WTC11 (cell line): Measurements from ENCODE around the gene OXGR1.

Source experiments
- ELF4 ChIP-seq: sonication (generic); formaldehyde crosslinking; IDR thresholded peaks from 2 replicates; pipeline ENCODE4 v1.8.1; 2022; ENCODE audit warnings: low read depth, mild to moderate bottlenecking, moderate library complexity, missing genetic modification reagents
- ESRRA ChIP-seq: sonication (generic); formaldehyde crosslinking; IDR thresholded peaks from 2 replicates; pipeline ENCODE4 v1.8.1; 2022; ENCODE audit warnings: mild to moderate bottlenecking, missing genetic modification reagents, borderline replicate concordance
- GABPB1 ChIP-seq: sonication (generic); formaldehyde crosslinking; IDR thresholded peaks from 2 replicates; pipeline ENCODE4 v1.8.1; 2023; ENCODE audit warnings: mild to moderate bottlenecking, missing genetic modification reagents
- JUN ChIP-seq: sonication (generic); formaldehyde crosslinking; IDR thresholded peaks from 2 replicates; pipeline ENCODE4 v1.8.0; 2023; ENCODE audit warnings: mild to moderate bottlenecking, missing genetic modification reagents
- RORB ChIP-seq: fragments of 250-450 bp; sonication (Bioruptor Pico); IDR thresholded peaks from 2 replicates; pipeline ENCODE4 v1.9.0; 2021; ENCODE audit warnings: mild to moderate bottlenecking
- ZBTB21 ChIP-seq: sonication (generic); formaldehyde crosslinking; IDR thresholded peaks from 2 replicates; pipeline ENCODE4 v1.8.1; 2023; ENCODE audit warnings: mild to moderate bottlenecking, missing genetic modification reagents, borderline replicate concordance
- TF ChIP-seq, protein P1 (sequence below): sonication (generic); formaldehyde crosslinking; conservative IDR thresholded peaks from 2 replicates; pipeline ENCODE4 v1.8.1; 2023; ENCODE audit warnings: mild to moderate bottlenecking, low read depth, missing genetic modification reagents, moderate library complexity
- TF ChIP-seq, protein P2 (sequence below): sonication (generic); formaldehyde crosslinking; conservative IDR thresholded peaks from 2 replicates; pipeline ENCODE4 v1.8.1; 2022; ENCODE audit warnings: mild to moderate bottlenecking, missing genetic modification reagents
- TF ChIP-seq, protein P3 (sequence below): fragments of 200-600 bp; IDR thresholded peaks from 2 replicates; pipeline ENCODE4 v1.8.0; 2022; ENCODE audit warnings: antibody characterized with exemption
- TF ChIP-seq, protein P4 (sequence below): fragments of 250-450 bp; sonication (Bioruptor Pico); IDR thresholded peaks from 2 replicates; pipeline ENCODE4 v1.9.0; 2021; ENCODE audit warnings: mild to moderate bottlenecking
- TF ChIP-seq, protein P5 (sequence below): sonication (generic); formaldehyde crosslinking; IDR thresholded peaks from 2 replicates; pipeline ENCODE4 v1.8.1; 2023; ENCODE audit warnings: mild to moderate bottlenecking, missing genetic modification reagents, moderate library complexity
- TF ChIP-seq, protein P6 (sequence below): sonication (generic); formaldehyde crosslinking; IDR thresholded peaks from 2 replicates; pipeline ENCODE4 v1.8.0; 2022; ENCODE audit warnings: mild to moderate bottlenecking, missing genetic modification reagents
- TF ChIP-seq, protein P7 (sequence below): sonication (generic); formaldehyde crosslinking; IDR thresholded peaks from 2 replicates; pipeline ENCODE4 v1.8.1; 2023; ENCODE audit warnings: mild to moderate bottlenecking, missing genetic modification reagents

DNA sequence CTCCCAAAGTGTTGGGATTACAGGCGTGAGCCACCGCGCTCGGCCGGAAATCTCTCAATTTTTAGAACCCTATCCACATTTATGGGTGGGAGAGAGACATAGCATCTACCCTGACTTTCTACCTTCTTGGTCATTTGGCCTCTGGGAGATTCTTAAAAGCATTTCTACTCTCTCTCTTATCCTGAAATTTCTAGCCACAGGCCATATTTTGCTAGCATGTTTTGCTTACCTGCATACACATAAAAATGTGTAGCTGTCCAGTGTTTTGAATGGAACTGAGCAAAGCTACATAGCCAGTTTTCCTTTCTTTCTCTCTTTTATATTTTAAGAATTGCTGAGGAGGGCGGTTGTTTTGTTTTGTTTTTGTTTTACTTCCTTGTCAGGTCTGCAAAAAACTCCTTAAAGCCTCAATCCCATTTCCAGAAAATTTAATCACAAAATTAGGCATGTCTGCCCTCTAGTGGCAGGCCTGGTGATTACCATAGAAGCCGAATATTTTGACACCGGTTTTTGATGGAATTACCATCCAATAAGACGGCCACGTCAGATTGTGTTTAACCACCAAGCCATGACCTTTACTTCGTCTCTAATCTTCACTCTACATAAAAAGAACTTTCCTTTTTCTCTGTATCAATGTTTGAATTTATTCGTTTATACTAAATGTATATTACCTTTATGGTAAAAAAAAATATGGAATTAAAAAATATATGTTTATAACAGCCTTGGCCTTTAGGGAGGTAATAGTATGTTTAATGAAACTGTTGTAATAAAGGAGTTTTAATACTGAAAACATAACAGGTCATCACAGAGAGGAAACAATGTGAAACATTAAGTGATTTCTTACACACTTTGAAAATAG, 34.4 kb upstream of the OXGR1 start:
- TF ChIP-seq, protein P1, sequence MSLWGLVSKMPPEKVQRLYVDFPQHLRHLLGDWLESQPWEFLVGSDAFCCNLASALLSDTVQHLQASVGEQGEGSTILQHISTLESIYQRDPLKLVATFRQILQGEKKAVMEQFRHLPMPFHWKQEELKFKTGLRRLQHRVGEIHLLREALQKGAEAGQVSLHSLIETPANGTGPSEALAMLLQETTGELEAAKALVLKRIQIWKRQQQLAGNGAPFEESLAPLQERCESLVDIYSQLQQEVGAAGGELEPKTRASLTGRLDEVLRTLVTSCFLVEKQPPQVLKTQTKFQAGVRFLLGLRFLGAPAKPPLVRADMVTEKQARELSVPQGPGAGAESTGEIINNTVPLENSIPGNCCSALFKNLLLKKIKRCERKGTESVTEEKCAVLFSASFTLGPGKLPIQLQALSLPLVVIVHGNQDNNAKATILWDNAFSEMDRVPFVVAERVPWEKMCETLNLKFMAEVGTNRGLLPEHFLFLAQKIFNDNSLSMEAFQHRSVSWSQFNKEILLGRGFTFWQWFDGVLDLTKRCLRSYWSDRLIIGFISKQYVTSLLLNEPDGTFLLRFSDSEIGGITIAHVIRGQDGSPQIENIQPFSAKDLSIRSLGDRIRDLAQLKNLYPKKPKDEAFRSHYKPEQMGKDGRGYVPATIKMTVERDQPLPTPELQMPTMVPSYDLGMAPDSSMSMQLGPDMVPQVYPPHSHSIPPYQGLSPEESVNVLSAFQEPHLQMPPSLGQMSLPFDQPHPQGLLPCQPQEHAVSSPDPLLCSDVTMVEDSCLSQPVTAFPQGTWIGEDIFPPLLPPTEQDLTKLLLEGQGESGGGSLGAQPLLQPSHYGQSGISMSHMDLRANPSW (CRISPR knock-in tag) = no peak
- TF ChIP-seq, protein P2, sequence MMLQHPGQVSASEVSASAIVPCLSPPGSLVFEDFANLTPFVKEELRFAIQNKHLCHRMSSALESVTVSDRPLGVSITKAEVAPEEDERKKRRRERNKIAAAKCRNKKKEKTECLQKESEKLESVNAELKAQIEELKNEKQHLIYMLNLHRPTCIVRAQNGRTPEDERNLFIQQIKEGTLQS (CRISPR knock-in tag) = no peak
- TF ChIP-seq ELF4 (CRISPR knock-in tag) (no peak), GABPB1 (CRISPR knock-in tag) (no peak), RORB (CRISPR knock-in tag) (no peak), ESRRA (no peak), ZBTB21 (no peak), JUN (CRISPR knock-in tag) (no peak)
- TF ChIP-seq, protein P3, sequence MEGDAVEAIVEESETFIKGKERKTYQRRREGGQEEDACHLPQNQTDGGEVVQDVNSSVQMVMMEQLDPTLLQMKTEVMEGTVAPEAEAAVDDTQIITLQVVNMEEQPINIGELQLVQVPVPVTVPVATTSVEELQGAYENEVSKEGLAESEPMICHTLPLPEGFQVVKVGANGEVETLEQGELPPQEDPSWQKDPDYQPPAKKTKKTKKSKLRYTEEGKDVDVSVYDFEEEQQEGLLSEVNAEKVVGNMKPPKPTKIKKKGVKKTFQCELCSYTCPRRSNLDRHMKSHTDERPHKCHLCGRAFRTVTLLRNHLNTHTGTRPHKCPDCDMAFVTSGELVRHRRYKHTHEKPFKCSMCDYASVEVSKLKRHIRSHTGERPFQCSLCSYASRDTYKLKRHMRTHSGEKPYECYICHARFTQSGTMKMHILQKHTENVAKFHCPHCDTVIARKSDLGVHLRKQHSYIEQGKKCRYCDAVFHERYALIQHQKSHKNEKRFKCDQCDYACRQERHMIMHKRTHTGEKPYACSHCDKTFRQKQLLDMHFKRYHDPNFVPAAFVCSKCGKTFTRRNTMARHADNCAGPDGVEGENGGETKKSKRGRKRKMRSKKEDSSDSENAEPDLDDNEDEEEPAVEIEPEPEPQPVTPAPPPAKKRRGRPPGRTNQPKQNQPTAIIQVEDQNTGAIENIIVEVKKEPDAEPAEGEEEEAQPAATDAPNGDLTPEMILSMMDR = peak; percentile 85
- TF ChIP-seq, protein P4, sequence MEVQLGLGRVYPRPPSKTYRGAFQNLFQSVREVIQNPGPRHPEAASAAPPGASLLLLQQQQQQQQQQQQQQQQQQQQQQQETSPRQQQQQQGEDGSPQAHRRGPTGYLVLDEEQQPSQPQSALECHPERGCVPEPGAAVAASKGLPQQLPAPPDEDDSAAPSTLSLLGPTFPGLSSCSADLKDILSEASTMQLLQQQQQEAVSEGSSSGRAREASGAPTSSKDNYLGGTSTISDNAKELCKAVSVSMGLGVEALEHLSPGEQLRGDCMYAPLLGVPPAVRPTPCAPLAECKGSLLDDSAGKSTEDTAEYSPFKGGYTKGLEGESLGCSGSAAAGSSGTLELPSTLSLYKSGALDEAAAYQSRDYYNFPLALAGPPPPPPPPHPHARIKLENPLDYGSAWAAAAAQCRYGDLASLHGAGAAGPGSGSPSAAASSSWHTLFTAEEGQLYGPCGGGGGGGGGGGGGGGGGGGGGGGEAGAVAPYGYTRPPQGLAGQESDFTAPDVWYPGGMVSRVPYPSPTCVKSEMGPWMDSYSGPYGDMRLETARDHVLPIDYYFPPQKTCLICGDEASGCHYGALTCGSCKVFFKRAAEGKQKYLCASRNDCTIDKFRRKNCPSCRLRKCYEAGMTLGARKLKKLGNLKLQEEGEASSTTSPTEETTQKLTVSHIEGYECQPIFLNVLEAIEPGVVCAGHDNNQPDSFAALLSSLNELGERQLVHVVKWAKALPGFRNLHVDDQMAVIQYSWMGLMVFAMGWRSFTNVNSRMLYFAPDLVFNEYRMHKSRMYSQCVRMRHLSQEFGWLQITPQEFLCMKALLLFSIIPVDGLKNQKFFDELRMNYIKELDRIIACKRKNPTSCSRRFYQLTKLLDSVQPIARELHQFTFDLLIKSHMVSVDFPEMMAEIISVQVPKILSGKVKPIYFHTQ (CRISPR knock-in tag) = no peak
- TF ChIP-seq, protein P5, sequence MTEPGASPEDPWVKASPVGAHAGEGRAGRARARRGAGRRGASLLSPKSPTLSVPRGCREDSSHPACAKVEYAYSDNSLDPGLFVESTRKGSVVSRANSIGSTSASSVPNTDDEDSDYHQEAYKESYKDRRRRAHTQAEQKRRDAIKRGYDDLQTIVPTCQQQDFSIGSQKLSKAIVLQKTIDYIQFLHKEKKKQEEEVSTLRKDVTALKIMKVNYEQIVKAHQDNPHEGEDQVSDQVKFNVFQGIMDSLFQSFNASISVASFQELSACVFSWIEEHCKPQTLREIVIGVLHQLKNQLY (CRISPR knock-in tag) = no peak
- TF ChIP-seq, protein P6, sequence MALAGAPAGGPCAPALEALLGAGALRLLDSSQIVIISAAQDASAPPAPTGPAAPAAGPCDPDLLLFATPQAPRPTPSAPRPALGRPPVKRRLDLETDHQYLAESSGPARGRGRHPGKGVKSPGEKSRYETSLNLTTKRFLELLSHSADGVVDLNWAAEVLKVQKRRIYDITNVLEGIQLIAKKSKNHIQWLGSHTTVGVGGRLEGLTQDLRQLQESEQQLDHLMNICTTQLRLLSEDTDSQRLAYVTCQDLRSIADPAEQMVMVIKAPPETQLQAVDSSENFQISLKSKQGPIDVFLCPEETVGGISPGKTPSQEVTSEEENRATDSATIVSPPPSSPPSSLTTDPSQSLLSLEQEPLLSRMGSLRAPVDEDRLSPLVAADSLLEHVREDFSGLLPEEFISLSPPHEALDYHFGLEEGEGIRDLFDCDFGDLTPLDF (CRISPR knock-in tag) = no peak
- TF ChIP-seq, protein P7, sequence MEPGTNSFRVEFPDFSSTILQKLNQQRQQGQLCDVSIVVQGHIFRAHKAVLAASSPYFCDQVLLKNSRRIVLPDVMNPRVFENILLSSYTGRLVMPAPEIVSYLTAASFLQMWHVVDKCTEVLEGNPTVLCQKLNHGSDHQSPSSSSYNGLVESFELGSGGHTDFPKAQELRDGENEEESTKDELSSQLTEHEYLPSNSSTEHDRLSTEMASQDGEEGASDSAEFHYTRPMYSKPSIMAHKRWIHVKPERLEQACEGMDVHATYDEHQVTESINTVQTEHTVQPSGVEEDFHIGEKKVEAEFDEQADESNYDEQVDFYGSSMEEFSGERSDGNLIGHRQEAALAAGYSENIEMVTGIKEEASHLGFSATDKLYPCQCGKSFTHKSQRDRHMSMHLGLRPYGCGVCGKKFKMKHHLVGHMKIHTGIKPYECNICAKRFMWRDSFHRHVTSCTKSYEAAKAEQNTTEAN (CRISPR knock-in tag) = no peak
